IMR-90 (cell line): ENCODE measurements around the gene OSBPL9. TPM values are rescaled to one million over a fixed set of nuclear protein-coding genes. Genes with fewer than 3 reads are reported as not detected.

Experiments
- ATAC-seq: fragments of 200-7000 bp; cut with Tn5 transposase; 2 replicates; pipeline ENCODE4 v1.9.1; 2020; ENCODE audit warnings: low read depth, mild to moderate bottlenecking, moderate library complexity
- BruUV-seq: library from RNA; stranded (reverse); fragments of 400-500 nt; replicated peaks from 2 replicates; lab custom pipeline; 2021; lab: Mats Ljungman, UMichigan
- CTCF ChIA-PET: fragments of 300-600 bp; formaldehyde crosslinking; extraction: SDS; loops from one replicate; lab custom pipeline; 2021; ENCODE audit warnings: antibody characterized with exemption; lab: Yijun Ruan, JAX
- POLR2A ChIA-PET: fragments of 300-600 bp; sonication (Branson Sonifier 250); formaldehyde crosslinking; loops from one replicate; lab custom pipeline; 2022; ENCODE audit warnings: antibody characterized with exemption; ENCODE audit not compliant: unreplicated experiment; lab: Charles Lee
- DNase-seq: peaks from one replicate; pipeline ENCODE4 v3.0.0; 2013
- H2AFZ ChIP-seq: replicated peaks from 2 replicates; pipeline ENCODE3; 2013; ENCODE audit warnings: low read length, mild to moderate bottlenecking; ENCODE audit not compliant: poor library complexity
- H2AK5ac ChIP-seq: 2 replicates; pipeline ENCODE4 v1.6.1; 2013; ENCODE audit warnings: low read depth, low read length, inconsistent platforms
- H2AK9ac ChIP-seq: replicated peaks from 2 replicates; pipeline ENCODE3; 2013; ENCODE audit warnings: mild to moderate bottlenecking, low read depth, low read length, moderate library complexity; ENCODE audit not compliant: poor library complexity
- H2BK120ac ChIP-seq: 2 replicates; pipeline ENCODE4 v1.6.1; 2013; ENCODE audit warnings: low read depth, low read length, inconsistent platforms
- H2BK15ac ChIP-seq: 3 replicates; pipeline ENCODE4 v1.6.1; 2013; ENCODE audit warnings: low read depth, low read length, inconsistent platforms
- H2BK20ac ChIP-seq: 2 replicates; pipeline ENCODE4 v1.6.1; 2013; ENCODE audit warnings: low read depth, mild to moderate bottlenecking, inconsistent platforms, low read length, moderate library complexity
- H2BK5ac ChIP-seq: 2 replicates; pipeline ENCODE4 v1.6.1; 2013; ENCODE audit warnings: mild to moderate bottlenecking, low read depth, low read length, inconsistent platforms; ENCODE audit not compliant: poor library complexity, severe bottlenecking
- H3K14ac ChIP-seq: replicated peaks from 2 replicates; pipeline ENCODE4 v1.6.1; 2013; ENCODE audit warnings: low read depth, low read length, inconsistent platforms
- H3K18ac ChIP-seq: 2 replicates; pipeline ENCODE4 v1.6.1; 2013; ENCODE audit warnings: low read depth, low read length, control low read depth
- H3K23ac ChIP-seq: 2 replicates; pipeline ENCODE4 v1.6.1; 2013; ENCODE audit warnings: low read depth, low read length, inconsistent platforms
- H3K27ac ChIP-seq: 2 replicates; pipeline ENCODE4 v1.5.1; 2013; ENCODE audit warnings: mild to moderate bottlenecking, control low read depth, low read length; ENCODE audit not compliant: insufficient read depth
- H3K27me3 ChIP-seq: 2 replicates; pipeline ENCODE4 v1.6.1; 2013; ENCODE audit warnings: low read length; ENCODE audit not compliant: control insufficient read depth, insufficient read depth
- H3K36me3 ChIP-seq: 2 replicates; pipeline ENCODE4 v1.6.1; 2013; ENCODE audit warnings: low read length, mixed read lengths; ENCODE audit not compliant: control insufficient read depth, insufficient read depth
- H3K4ac ChIP-seq: 2 replicates; pipeline ENCODE4 v1.6.1; 2013; ENCODE audit warnings: low read depth, low read length, inconsistent platforms
- H3K4me1 ChIP-seq: 2 replicates; pipeline ENCODE4 v1.6.1; 2013; ENCODE audit warnings: low read length, mixed read lengths; ENCODE audit not compliant: control insufficient read depth, insufficient read depth
- H3K4me2 ChIP-seq: 2 replicates; pipeline ENCODE4 v1.6.1; 2013; ENCODE audit warnings: low read depth, mild to moderate bottlenecking, control low read depth, low read length, moderate library complexity
- H3K4me3 ChIP-seq: 2 replicates; pipeline ENCODE4 v1.5.1; 2013; ENCODE audit warnings: low read depth, mild to moderate bottlenecking, control low read depth, low read length, moderate library complexity; ENCODE audit not compliant: insufficient read depth
- H3K56ac ChIP-seq: 2 replicates; pipeline ENCODE4 v1.6.1; 2013; ENCODE audit warnings: low read length, inconsistent platforms; ENCODE audit not compliant: insufficient read depth; ENCODE audit errors: extremely low read depth
- H3K79me1 ChIP-seq, 2 experiments: 2 replicates each; pipeline ENCODE4 v1.6.1; 2013; ENCODE audit warnings: low read length in 2 of 2, inconsistent platforms in 1 of 2, low read depth in 1 of 2
- H3K9ac ChIP-seq: 2 replicates; pipeline ENCODE4 v1.6.1; 2013; ENCODE audit warnings: low read depth, low read length, control low read depth
- H3K9me1 ChIP-seq: 2 replicates; pipeline ENCODE4 v1.6.1; 2013; ENCODE audit warnings: low read length, inconsistent platforms; ENCODE audit not compliant: insufficient read depth
- H3K9me3 ChIP-seq: 2 replicates; pipeline ENCODE4 v1.6.1; 2013; ENCODE audit warnings: low read length; ENCODE audit not compliant: control insufficient read depth, insufficient read depth
- H4K20me1 ChIP-seq: 2 replicates; pipeline ENCODE4 v1.6.1; 2013; ENCODE audit warnings: low read length, inconsistent platforms; ENCODE audit not compliant: insufficient read depth
- H4K5ac ChIP-seq: 2 replicates; pipeline ENCODE4 v1.6.1; 2013; ENCODE audit warnings: mild to moderate bottlenecking, low read depth, low read length, control low read depth
- H4K8ac ChIP-seq, 2 experiments: 2 replicates each; pipeline ENCODE4 v1.6.1; 2013; ENCODE audit warnings: low read depth in 2 of 2, low read length in 2 of 2, control low read depth in 1 of 2, inconsistent platforms in 1 of 2
- H4K91ac ChIP-seq: 2 replicates; pipeline ENCODE4 v1.6.1; 2013; ENCODE audit warnings: low read depth, low read length, inconsistent platforms; ENCODE audit not compliant: insufficient read depth
- BHLHE40 ChIP-seq: fragments of 150-350 bp; IDR thresholded peaks from 2 replicates; pipeline ENCODE4 v1.6.1; 2016; ENCODE audit warnings: mild to moderate bottlenecking, low read depth, low read length
- MAFK ChIP-seq: IDR thresholded peaks from 2 replicates; pipeline ENCODE4 v1.6.1; 2012; ENCODE audit warnings: low read depth, low read length, improper control_type of control experiment
- MAZ ChIP-seq: IDR thresholded peaks from 2 replicates; pipeline ENCODE4 v1.6.1; 2012; ENCODE audit warnings: low read depth, mild to moderate bottlenecking, low read length, improper control_type of control experiment, moderate library complexity, borderline replicate concordance
- NFE2L2 ChIP-seq: fragments of 150-350 bp; IDR thresholded peaks from 2 replicates; pipeline ENCODE4 v1.6.1; 2016; ENCODE audit warnings: low read depth, mild to moderate bottlenecking, low read length
- POLR2A ChIP-seq: IDR thresholded peaks from 2 replicates; pipeline ENCODE4 v1.6.1; 2012; ENCODE audit warnings: mild to moderate bottlenecking, low read depth, low read length
- RFX5 ChIP-seq: IDR thresholded peaks from 2 replicates; pipeline ENCODE4 v1.8.0; 2012; ENCODE audit warnings: low read depth, mild to moderate bottlenecking, low read length, moderate library complexity
- WGBS, 2 experiments: methylation state at CpG; one replicate each; pipeline versions ENCODE4 v1.1.5 to v1.1.7; 2013; ENCODE audit warnings: missing lambda C conversion rate in 2 of 2; ENCODE audit not compliant: insufficient read length in 1 of 2; ENCODE audit errors: extremely low coverage in 2 of 2; 5-methylcytosine and 5-hydroxymethylcytosine counted together
- dilution Hi-C: fragments of 300-500 bp; cut with HindIII; formaldehyde crosslinking; loops from one replicate; pipeline ENCODE4 v1.14.3; 2018; ENCODE audit warnings: low sequenced_read_pairs; ENCODE audit not compliant: unreplicated experiment
- in situ Hi-C: fragments of 300-500 bp; cut with MboI; formaldehyde crosslinking; loops from 3 replicates; pipeline ENCODE4 v1.14.3; 2019; ENCODE audit warnings: low sequenced_read_pairs, inconsistent platforms, mixed read lengths
- intact Hi-C: fragments of 100-400 bp; cut with micrococcal nuclease; formaldehyde crosslinking; loops from 2 replicates; pipeline ENCODE4 v1.10.0; 2022
- polyA plus RNA-seq, 3 experiments: library from polyadenylated mRNA; depleted of rRNA; stranded (reverse); fragments of >200 nt; gene quantifications; 2 replicates each; pipeline ENCODE4 v1.2.3, GENCODE V29; 2012; ENCODE audit warnings: low replicate concordance in 1 of 3
- total RNA-seq: library from RNA; depleted of rRNA; stranded (reverse); fragments of >200 nt; gene quantifications from 2 replicates; pipeline ENCODE4 v1.2.3, GENCODE V29; 2012
- TF ChIP-seq, protein P1 (sequence below): fragments of 150-350 bp; IDR thresholded peaks from 2 replicates; pipeline ENCODE4 v1.6.1; 2017; ENCODE audit warnings: mild to moderate bottlenecking, antibody characterized with exemption, low read length, low read depth

OSBPL9 gene
- total and polyA plus RNA-seq, 2 of the 4 experiments (the other 2 are of a cell fraction) = 51.4 to 127 TPM

DNA sequence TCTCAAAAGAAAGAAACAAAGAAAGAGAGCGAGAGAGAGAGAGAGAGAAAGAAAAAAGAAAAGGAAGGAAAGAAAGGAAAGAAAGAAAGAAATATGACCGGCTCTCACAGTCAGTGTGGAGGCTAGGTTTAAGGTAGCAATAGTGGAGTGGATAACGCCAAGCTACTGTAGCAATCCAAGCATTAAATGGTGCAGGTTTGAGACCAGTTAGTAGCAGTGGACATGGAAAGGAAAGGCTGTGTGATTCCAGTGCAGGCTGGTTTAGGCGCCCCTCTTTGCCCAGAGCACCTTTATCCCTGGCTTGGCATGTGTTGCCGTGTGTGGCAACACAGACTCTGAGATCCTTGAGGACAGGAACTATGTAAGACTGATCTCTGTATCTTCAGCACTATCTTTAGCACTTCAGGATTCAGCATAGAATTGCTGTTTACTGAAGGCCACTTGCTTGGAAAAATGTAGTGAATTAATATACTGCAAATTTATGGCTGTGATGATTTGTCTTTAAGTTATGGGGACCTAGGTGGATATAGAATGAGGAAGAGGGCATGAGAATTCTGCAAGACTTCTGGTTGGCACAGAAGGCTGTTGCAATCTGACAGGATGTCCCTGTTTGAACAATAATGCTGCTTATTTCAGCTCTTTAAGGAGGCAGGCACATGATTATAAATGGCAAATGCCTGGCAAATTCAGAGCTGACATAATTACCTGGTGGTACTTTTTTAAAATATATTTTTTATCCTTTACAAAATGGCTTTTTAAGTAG lies 10.8 kb upstream of the OSBPL9 start:
- Histone ChIP-seq H2AFZ (no peak overlapping the region), H3K4me1 (no peaks in the 10 kb centered on the region), H2BK120ac (no peak overlapping the region), H3K4me3 (no peak overlapping the region), H4K5ac (no peak overlapping the region), H3K27ac (no peak overlapping the region), H3K18ac (no peak overlapping the region), H3K9me3 (no peaks in the 10 kb centered on the region), H2BK15ac (no peak overlapping the region), H3K4me2 (no peak overlapping the region), H4K91ac (no peak overlapping the region), H2AK9ac (no peak overlapping the region), H3K9me1 (no peaks in the 10 kb centered on the region), H4K8ac (no peak overlapping the region), H3K56ac (no peak overlapping the region), H4K20me1 (no peaks in the 10 kb centered on the region), H3K23ac (no peak overlapping the region), H3K27me3 (peaks cover 2% of the 10 kb centered on the region; the same call in 1 of the 2 replicates), H2BK20ac (no peak overlapping the region), H3K36me3 (no peaks in the 10 kb centered on the region), H2AK5ac (no peak overlapping the region), H3K79me1 (no peaks in the 10 kb centered on the region), H3K4ac (no peak overlapping the region), H3K9ac (no peak overlapping the region), H2BK5ac (no peak overlapping the region), H3K14ac (no peak overlapping the region)
- ChIA-PET CTCF (no interaction called here), POLR2A (no interaction called here)
- DNase-seq (no peak), ATAC-seq (no peak)
- dilution Hi-C loops (no loop called here), intact Hi-C loops (no loop called here), in situ Hi-C loops (no loop called here)
- WGBS, 2 experiments = 95% methylated on average over 3 of the region's 5 CpGs; no CpG with 5 or more reads in 1 of the 2 experiments
- no TSS peak for BruUV-seq
- TF ChIP-seq MAFK (no peak), RFX5 (no peak), BHLHE40 (no peak), MAZ (no peak), NFE2L2 (no peak), POLR2A (no peak)
- TF ChIP-seq, protein P1, sequence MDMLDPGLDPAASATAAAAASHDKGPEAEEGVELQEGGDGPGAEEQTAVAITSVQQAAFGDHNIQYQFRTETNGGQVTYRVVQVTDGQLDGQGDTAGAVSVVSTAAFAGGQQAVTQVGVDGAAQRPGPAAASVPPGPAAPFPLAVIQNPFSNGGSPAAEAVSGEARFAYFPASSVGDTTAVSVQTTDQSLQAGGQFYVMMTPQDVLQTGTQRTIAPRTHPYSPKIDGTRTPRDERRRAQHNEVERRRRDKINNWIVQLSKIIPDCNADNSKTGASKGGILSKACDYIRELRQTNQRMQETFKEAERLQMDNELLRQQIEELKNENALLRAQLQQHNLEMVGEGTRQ = no peak
